ENCODE measurements around the gene FAM25G. TPM values are rescaled to one million over a fixed set of nuclear protein-coding genes. Genes with fewer than 3 reads are reported as not detected.
"Not testable (repeated sequence)": the region's sequence is repeated elsewhere in the genome, so short reads cannot be mapped to it uniquely, and the experiment has no call there.

The FAM25G gene
- polyA plus RNA-seq, 3 donors, result not detected

DNA sequence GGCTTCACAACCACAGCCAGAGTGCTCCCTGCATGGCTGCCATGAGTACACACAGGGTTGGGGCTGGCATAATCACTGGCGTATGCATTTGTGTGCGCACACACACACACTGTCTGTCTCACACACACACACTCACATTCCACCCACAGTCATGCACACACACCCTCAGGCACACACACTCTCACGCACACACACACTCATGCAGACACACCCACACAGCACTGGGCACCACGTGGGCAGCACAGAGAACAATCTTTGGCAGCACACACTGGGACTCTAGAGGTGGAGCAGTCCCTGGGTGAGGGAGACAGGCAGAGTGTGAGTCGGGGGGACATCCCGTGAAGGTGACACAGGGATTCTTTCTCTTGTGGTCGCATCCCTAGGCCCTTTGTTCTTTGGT is 18.0 kb downstream of the FAM25G start:
- no CpG with 5 or more reads among the region's 7 CpGs for WGBS (ENCODE audit: insufficient coverage)
- H3K27ac ChIP-seq (ENCODE audit: low read depth in 1 of 2, low read length in 2 of 2); H3K36me3 Mint-ChIP-seq; H3K27me3 ChIP-seq (ENCODE audit: control insufficient read depth in 2 of 2, insufficient read depth in 2 of 2, low read length in 2 of 2); H2AFZ ChIP-seq (ENCODE audit: insufficient read depth, low read depth, low read length, poor library complexity, severe bottlenecking); H3K4me1 Mint-ChIP-seq; H3K4me1 ChIP-seq (ENCODE audit: control insufficient read depth in 1 of 2, insufficient read depth in 2 of 2, low read length in 2 of 2); H3K27me3 Mint-ChIP-seq (ENCODE audit: low read depth in 3 of 3); H3K9ac ChIP-seq (ENCODE audit: insufficient read depth, low read length, poor library complexity, severe bottlenecking); H4K20me1 ChIP-seq (ENCODE audit: insufficient read depth, low read length); H3K4me3 Mint-ChIP-seq; intact Hi-C loops (cut with micrococcal nuclease); DNase-seq; H3K4me2 ChIP-seq (replicated peaks; ENCODE audit: extremely low read depth, low read length, poor library complexity, severe bottlenecking); H3K79me2 ChIP-seq (ENCODE audit: insufficient read depth, low read length); H3K9me3 Mint-ChIP-seq; H3K4me3 ChIP-seq (replicated peaks in 1 of 3; ENCODE audit: low read depth in 2 of 3, low read length in 3 of 3); H3K36me3 ChIP-seq (replicated peaks in 1 of 2; ENCODE audit: control insufficient read depth in 1 of 2, insufficient read depth in 2 of 2, low read length in 2 of 2); H3K9me3 ChIP-seq (replicated peaks in 1 of 2; ENCODE audit: control insufficient read depth in 1 of 2, insufficient read depth in 1 of 2, low read length in 2 of 2); H3K27ac Mint-ChIP-seq: not testable (repeated sequence)

DNA sequence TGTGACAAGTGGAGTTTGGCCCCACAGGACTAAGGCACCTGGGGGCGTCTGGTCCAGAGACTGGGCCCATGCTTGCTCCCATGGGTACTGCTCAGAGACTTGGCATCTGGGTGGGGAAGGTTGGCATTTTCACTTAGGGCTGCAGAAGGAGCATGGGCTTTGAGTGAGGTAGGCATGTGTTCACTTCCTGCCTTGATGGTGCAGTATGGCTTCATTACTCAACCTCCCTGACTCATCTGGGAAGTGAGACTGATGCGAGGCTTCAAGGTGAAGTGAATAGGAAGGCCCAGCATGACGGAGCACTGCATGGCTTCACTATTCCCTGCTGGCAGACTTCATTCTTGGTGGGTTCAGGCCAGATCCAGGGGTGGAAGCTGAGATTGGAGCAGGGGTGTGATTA is 18.9 kb downstream of the FAM25G start:
- H3K9me3 Mint-ChIP-seq; H3K27ac ChIP-seq (ENCODE audit: low read depth in 1 of 2, low read length in 2 of 2); H3K4me3 ChIP-seq (replicated peaks in 1 of 3; ENCODE audit: low read depth in 2 of 3, low read length in 3 of 3); H3K36me3 ChIP-seq (replicated peaks in 1 of 2; ENCODE audit: control insufficient read depth in 1 of 2, insufficient read depth in 2 of 2, low read length in 2 of 2); H3K9me3 ChIP-seq (replicated peaks in 1 of 2; ENCODE audit: control insufficient read depth in 1 of 2, insufficient read depth in 1 of 2, low read length in 2 of 2); intact Hi-C loops (cut with micrococcal nuclease); H3K4me1 ChIP-seq (ENCODE audit: control insufficient read depth in 1 of 2, insufficient read depth in 2 of 2, low read length in 2 of 2); H3K27me3 Mint-ChIP-seq (ENCODE audit: low read depth in 3 of 3); H3K27ac Mint-ChIP-seq; H3K36me3 Mint-ChIP-seq; H3K27me3 ChIP-seq (ENCODE audit: control insufficient read depth in 2 of 2, insufficient read depth in 2 of 2, low read length in 2 of 2); H3K9ac ChIP-seq (ENCODE audit: insufficient read depth, low read length, poor library complexity, severe bottlenecking); H3K4me2 ChIP-seq (replicated peaks; ENCODE audit: extremely low read depth, low read length, poor library complexity, severe bottlenecking); H2AFZ ChIP-seq (ENCODE audit: insufficient read depth, low read depth, low read length, poor library complexity, severe bottlenecking); DNase-seq; H3K4me1 Mint-ChIP-seq; H4K20me1 ChIP-seq (ENCODE audit: insufficient read depth, low read length); H3K79me2 ChIP-seq (ENCODE audit: insufficient read depth, low read length); H3K4me3 Mint-ChIP-seq: not testable (repeated sequence)
- no CpG with 5 or more reads among the region's 3 CpGs for WGBS (ENCODE audit: insufficient coverage)

DNA sequence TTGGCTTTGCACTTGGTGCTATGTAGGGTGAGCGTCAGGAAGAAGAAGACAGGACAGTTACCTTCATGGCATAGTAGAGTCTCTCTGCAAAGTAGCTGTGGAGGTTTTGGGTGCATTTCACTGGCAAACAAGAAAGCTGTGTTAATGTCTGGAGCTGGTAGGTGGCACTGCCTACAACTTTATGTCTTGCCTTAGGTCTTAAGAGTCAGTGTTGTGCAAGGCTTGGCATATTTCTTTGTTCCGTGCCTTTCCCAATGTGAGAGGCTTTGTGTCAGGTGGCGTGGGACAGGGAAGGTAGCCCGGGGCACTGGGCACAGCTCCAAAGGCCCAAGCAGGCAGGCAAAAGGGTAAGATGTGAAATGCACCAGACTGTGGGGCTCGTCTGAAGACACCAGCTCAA is 19.4 kb downstream of the FAM25G start:
- H3K27me3 Mint-ChIP-seq (ENCODE audit: low read depth in 3 of 3); H3K27me3 ChIP-seq (ENCODE audit: control insufficient read depth in 2 of 2, insufficient read depth in 2 of 2, low read length in 2 of 2); H3K4me1 ChIP-seq (ENCODE audit: control insufficient read depth in 1 of 2, insufficient read depth in 2 of 2, low read length in 2 of 2); intact Hi-C loops (cut with micrococcal nuclease); H3K4me3 Mint-ChIP-seq; H3K27ac Mint-ChIP-seq; H3K9me3 ChIP-seq (replicated peaks in 1 of 2; ENCODE audit: control insufficient read depth in 1 of 2, insufficient read depth in 1 of 2, low read length in 2 of 2); H3K4me3 ChIP-seq (replicated peaks in 1 of 3; ENCODE audit: low read depth in 2 of 3, low read length in 3 of 3); H3K4me1 Mint-ChIP-seq; H3K9ac ChIP-seq (ENCODE audit: insufficient read depth, low read length, poor library complexity, severe bottlenecking); H3K79me2 ChIP-seq (ENCODE audit: insufficient read depth, low read length); H2AFZ ChIP-seq (ENCODE audit: insufficient read depth, low read depth, low read length, poor library complexity, severe bottlenecking); DNase-seq; H4K20me1 ChIP-seq (ENCODE audit: insufficient read depth, low read length); H3K36me3 Mint-ChIP-seq; H3K9me3 Mint-ChIP-seq; H3K4me2 ChIP-seq (replicated peaks; ENCODE audit: extremely low read depth, low read length, poor library complexity, severe bottlenecking); H3K27ac ChIP-seq (ENCODE audit: low read depth in 1 of 2, low read length in 2 of 2); H3K36me3 ChIP-seq (replicated peaks in 1 of 2; ENCODE audit: control insufficient read depth in 1 of 2, insufficient read depth in 2 of 2, low read length in 2 of 2): not testable (repeated sequence)
- no CpG with 5 or more reads among the region's 5 CpGs for WGBS (ENCODE audit: insufficient coverage)

DNA sequence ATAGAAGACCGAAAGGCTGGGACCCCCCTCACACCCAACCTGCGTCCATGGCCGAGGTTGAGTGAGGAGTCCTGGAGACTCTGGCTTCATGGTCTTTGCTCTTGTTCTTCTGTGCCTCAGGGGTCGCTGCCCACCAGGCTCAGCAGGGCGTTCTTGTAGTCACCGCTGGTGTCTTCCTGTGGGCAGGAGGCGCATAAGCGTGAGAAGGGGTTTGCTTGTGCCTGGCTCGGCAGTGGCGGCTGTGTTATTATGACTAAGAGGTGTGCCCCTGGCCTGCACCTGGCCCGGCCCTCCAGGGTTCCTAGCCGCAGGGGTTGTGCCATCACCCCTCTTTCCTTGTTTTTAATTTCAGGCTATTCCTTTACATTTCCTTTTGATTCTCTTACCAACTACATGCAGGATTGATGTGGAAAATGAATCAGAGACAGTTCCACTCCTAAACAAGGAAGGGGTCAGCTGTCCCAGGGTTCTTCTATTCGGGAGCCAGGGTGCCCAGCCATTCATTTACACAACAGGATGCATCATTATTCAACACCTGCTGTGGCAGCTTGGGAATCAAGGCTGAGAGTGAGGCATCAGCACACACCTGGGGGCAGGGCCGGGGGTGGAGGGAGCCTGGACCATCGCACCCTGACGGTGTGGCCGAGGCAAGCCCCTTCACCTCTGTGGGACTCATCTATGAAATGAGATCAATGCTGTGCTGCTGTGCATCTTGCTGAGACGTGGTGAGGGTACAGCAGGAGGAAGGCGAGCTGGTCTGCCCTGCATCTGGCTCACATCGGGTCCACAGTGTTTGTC is 22.6 kb downstream of the FAM25G start:
- H3K79me2 ChIP-seq (ENCODE audit: insufficient read depth, low read length); H3K36me3 Mint-ChIP-seq; H3K4me3 Mint-ChIP-seq; H3K9me3 ChIP-seq (replicated peaks in 1 of 2; ENCODE audit: control insufficient read depth in 1 of 2, insufficient read depth in 1 of 2, low read length in 2 of 2); H2AFZ ChIP-seq (ENCODE audit: insufficient read depth, low read depth, low read length, poor library complexity, severe bottlenecking); DNase-seq; H3K27ac Mint-ChIP-seq; H3K27ac ChIP-seq (ENCODE audit: low read depth in 1 of 2, low read length in 2 of 2); H3K4me1 Mint-ChIP-seq; H3K36me3 ChIP-seq (replicated peaks in 1 of 2; ENCODE audit: control insufficient read depth in 1 of 2, insufficient read depth in 2 of 2, low read length in 2 of 2); H3K4me3 ChIP-seq (replicated peaks in 1 of 3; ENCODE audit: low read depth in 2 of 3, low read length in 3 of 3); H3K27me3 Mint-ChIP-seq (ENCODE audit: low read depth in 3 of 3); H3K4me1 ChIP-seq (ENCODE audit: control insufficient read depth in 1 of 2, insufficient read depth in 2 of 2, low read length in 2 of 2); intact Hi-C loops (cut with micrococcal nuclease); H3K27me3 ChIP-seq (ENCODE audit: control insufficient read depth in 2 of 2, insufficient read depth in 2 of 2, low read length in 2 of 2); H4K20me1 ChIP-seq (ENCODE audit: insufficient read depth, low read length); H3K9ac ChIP-seq (ENCODE audit: insufficient read depth, low read length, poor library complexity, severe bottlenecking); H3K4me2 ChIP-seq (replicated peaks; ENCODE audit: extremely low read depth, low read length, poor library complexity, severe bottlenecking); H3K9me3 Mint-ChIP-seq: not testable (repeated sequence)
- 88% methylated on average over 4 of the region's 20 CpGs for WGBS (ENCODE audit: insufficient coverage)
